RWPE2 (cell line): ENCODE data around the gene MMP2.

ENCODE experiments used
- ATAC-seq: fragments of 200-7000 bp; cut with Tn5 transposase; 3 replicates; pipeline ENCODE4 v1.9.1; 2021; ENCODE audit warnings: low read depth
- DNase-seq: peaks from one replicate; pipeline ENCODE4 v3.0.0-alpha.2; 2020; ENCODE audit warnings: low spot score
- H3K27ac ChIP-seq: fragments of 450-650 bp; 2 replicates; pipeline ENCODE4 v1.5.1; 2017; ENCODE audit warnings: mild to moderate bottlenecking; ENCODE audit not compliant: poor library complexity, severe bottlenecking
- H3K27me3 ChIP-seq: fragments of 250-450 bp; sonication (Bioruptor Pico); 2 replicates; pipeline ENCODE4 v1.5.1; 2021; ENCODE audit warnings: mild to moderate bottlenecking, moderate library complexity; ENCODE audit not compliant: insufficient read depth, poor library complexity, severe bottlenecking
- H3K36me3 ChIP-seq: fragments of 250-450 bp; sonication (Bioruptor Pico); 2 replicates; pipeline ENCODE4 v1.5.1; 2020; ENCODE audit warnings: low read depth, mild to moderate bottlenecking, moderate library complexity
- H3K4me1 ChIP-seq: fragments of 250-450 bp; sonication (Bioruptor Pico); 2 replicates; pipeline ENCODE4 v1.5.1; 2021; ENCODE audit warnings: mild to moderate bottlenecking, moderate library complexity; ENCODE audit not compliant: insufficient read depth, poor library complexity, severe bottlenecking
- H3K4me3 ChIP-seq: fragments of 250-450 bp; sonication (Bioruptor Pico); 2 replicates; pipeline ENCODE4 v1.5.1; 2021; ENCODE audit warnings: mild to moderate bottlenecking, moderate library complexity; ENCODE audit not compliant: severe bottlenecking
- H3K9me3 ChIP-seq: fragments of 250-450 bp; sonication (Bioruptor Pico); 2 replicates; pipeline ENCODE4 v1.5.1; 2021; ENCODE audit warnings: mild to moderate bottlenecking, moderate library complexity; ENCODE audit not compliant: severe bottlenecking
- CTCF ChIP-seq: fragments of 450-650 bp; IDR thresholded peaks from one replicate; pipeline ENCODE4 v1.5.1; 2017; ENCODE audit warnings: mild to moderate bottlenecking, moderate library complexity; ENCODE audit not compliant: poor library complexity, severe bottlenecking

Gene MMP2

DNA sequence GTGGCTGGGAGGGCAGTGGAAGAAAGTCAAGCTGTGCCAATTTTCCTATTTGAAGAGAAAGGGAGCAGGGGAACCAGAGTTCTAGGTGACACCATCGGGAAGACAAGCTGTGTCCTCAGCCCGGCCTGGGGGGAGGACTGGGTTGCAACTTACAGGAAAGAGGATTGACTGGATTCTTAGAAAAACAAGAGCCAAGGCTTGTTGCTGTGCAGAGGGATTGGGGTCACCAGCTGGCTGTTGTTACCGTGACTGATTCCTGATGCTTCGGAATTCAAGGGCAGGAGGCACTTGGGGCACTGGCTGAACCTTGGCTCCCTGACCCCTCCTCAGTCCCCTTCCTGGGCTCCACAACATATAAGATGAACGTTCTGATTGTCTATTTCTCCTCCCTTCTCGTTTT lies 16.8 kb upstream of the MMP2 start:
- no peaks in the 10 kb centered on the region for H3K36me3 ChIP-seq
- no peaks in the 10 kb centered on the region for H3K9me3 ChIP-seq
- no peaks in the 10 kb centered on the region for H3K27me3 ChIP-seq
- ATAC-seq (no peak), DNase-seq (no peak)
- TF ChIP-seq CTCF = no peak
- no peak overlapping the region for H3K4me3 ChIP-seq
- no peaks in the 10 kb centered on the region for H3K4me1 ChIP-seq
- no peak overlapping the region for H3K27ac ChIP-seq

GRCh38 chr16:55464375-55464774 lies 14.6 kb upstream of the MMP2 start:
- Histone ChIP-seq H3K27ac (no peak overlapping the region), H3K36me3 (no peaks in the 10 kb centered on the region), H3K4me3 (no peak overlapping the region), H3K9me3 (no peaks in the 10 kb centered on the region), H3K27me3 (no peaks in the 10 kb centered on the region), H3K4me1 (no peaks in the 10 kb centered on the region)
- no peak for TF ChIP-seq CTCF
- no peak for ATAC-seq
- DNase-seq = no peak

DNA sequence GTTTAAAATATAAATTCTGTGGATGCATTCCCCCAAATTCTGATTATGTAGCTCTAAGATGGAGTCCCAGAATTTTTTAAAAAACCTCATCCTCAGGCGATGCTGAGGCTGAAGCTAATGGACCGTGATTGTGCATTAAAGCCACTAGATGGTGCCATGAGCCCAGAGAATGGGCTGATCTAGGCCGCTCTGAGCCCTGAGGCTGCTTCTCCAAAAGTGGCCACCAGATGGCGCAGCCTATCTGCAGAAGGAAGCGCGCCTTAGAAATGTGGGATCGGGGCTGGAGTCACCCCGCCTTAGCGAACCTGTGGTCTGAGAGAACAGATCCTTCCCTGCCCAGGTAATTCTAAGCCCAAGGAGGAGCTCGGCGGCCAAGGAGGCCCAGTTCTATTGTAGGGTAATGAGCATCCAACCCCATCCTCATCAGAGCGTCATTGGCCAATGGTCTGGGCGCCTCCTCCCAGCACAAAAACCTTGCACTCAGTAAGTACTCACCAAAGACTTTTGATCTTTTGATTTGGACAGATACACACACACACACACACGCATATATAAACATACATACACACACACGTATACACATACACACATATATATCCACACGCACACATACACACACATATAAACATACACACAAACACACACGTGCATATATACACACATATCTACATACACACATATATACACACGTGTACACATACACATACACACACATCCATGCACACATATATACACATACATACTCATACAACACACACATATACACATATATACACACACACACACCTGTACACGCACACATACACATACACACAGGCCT lies 13.7 kb upstream of the MMP2 start:
- Histone ChIP-seq H3K27me3 (no peaks in the 10 kb centered on the region), H3K4me3 (no peak overlapping the region), H3K27ac (no peak overlapping the region), H3K4me1 (peaks cover under 1% of the 10 kb centered on the region), H3K9me3 (no peaks in the 10 kb centered on the region), H3K36me3 (no peaks in the 10 kb centered on the region)
- TF ChIP-seq CTCF = peak; percentile 99
- DNase-seq = no peak
- peak; percentile 93 for ATAC-seq

DNA sequence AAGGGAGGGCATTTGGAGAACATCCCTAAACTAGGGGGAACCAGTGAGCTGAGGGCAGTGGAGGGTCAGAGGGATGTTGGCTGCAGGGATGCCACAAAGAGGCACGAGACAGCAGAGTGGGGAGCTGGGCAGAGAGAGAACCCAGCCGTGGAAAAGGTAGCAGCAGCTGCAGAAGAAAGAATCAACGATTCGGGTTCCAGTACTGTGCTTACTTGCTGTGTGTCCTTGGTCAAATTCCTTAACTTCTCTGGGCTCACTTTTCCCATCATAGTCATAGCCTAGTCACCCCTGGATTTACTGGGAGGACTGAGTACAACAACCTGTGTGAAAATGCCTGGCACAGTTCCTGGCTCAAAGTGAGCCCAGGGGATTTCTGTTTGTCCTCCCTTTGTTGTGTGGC lies 12.8 kb upstream of the MMP2 start:
- Histone ChIP-seq H3K27me3 (no peaks in the 10 kb centered on the region), H3K9me3 (no peaks in the 10 kb centered on the region), H3K4me1 (peaks cover 9% of the 10 kb centered on the region), H3K4me3 (no peak overlapping the region), H3K27ac (no peak overlapping the region), H3K36me3 (no peaks in the 10 kb centered on the region)
- no peak for ATAC-seq
- no peak for TF ChIP-seq CTCF
- DNase-seq = no peak

DNA sequence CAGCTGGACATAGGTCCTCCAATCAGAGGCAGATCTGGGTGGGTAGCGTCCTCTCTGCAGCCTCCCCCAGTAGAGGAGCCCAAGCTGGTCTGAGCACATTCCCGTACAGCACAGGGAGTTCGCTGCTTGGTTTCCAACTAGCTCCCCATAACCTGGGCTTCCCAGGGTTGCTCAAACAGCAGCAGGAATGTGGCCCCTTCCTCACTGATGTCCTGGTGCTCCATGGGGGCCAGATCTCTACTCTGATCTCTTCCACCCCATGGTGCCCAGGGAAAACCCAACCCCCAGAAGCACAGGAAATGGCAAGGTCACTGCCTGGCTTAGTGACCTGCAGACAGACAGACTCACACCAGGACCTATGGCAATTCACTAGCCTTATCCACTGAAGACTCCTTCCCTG lies 11.1 kb upstream of the MMP2 start:
- Histone ChIP-seq H3K9me3 (no peaks in the 10 kb centered on the region), H3K4me3 (no peak overlapping the region), H3K27me3 (no peaks in the 10 kb centered on the region), H3K36me3 (no peaks in the 10 kb centered on the region), H3K4me1 (peaks cover 25% of the 10 kb centered on the region), H3K27ac (no peak overlapping the region)
- ATAC-seq (no peak), DNase-seq (no peak)
- no peak for TF ChIP-seq CTCF
